Measurements from ENCODE around the gene CD44. TPM values are rescaled to one million over a fixed set of nuclear protein-coding genes. Genes with fewer than 3 reads are reported as not detected.

CD44 gene
- total and polyA plus RNA-seq, 10 of the 15 experiments (the other 5 are each of a cell fraction or from before 2014, with no cell fraction given): 57.1 to 293 (median 120) TPM

GRCh38 chr11:35207471-35208403, 68.8 kb downstream of the CD44 start:
- no TSS peak for BruUV-seq (replicated peaks)
- no peak overlapping the region for H3K27ac ChIP-seq (ENCODE audit: control insufficient read depth, insufficient read depth)
- SMC1A ChIA-PET (ENCODE audit: uncharacterized antibody, unreplicated experiment): no interaction called here
- no peak overlapping the region for H3K4me3 ChIP-seq
- intact Hi-C loops (cut with micrococcal nuclease; ENCODE audit: unreplicated experiment): no loop called here
- FAIRE-seq (no peak), ATAC-seq (no peak), DNase-seq (ENCODE audit: low read depth, low spot score) (no peak)
- WGBS (ENCODE audit: insufficient coverage, insufficient replicate concordance, low lambda C conversion rate, missing lambda C conversion rate): 89% methylated on average over 10 of the region's 10 CpGs
- RAD21 ChIA-PET (ENCODE audit: unreplicated experiment): no interaction called here
- no peaks in the 10 kb centered on the region for H3K79me2 ChIP-seq (ENCODE audit: control insufficient read depth, insufficient read depth, low read length)
- no peak for TF ChIP-seq CHD4 (IDR thresholded peaks at IDR 0.05)
- no peak for TF ChIP-seq POLR2AphosphoS2 (IDR thresholded peaks at IDR 0.05; ENCODE audit: low read depth, low read length)
- TF ChIP-seq STAT3 (IDR thresholded peaks at IDR 0.05; ENCODE audit: low read depth, low read length): no peak
- TF ChIP-seq LARP7 (IDR thresholded peaks at IDR 0.05): no peak
- TF ChIP-seq HCFC1 (IDR thresholded peaks at IDR 0.05; ENCODE audit: low read length): no peak
- TF ChIP-seq, protein P1, sequence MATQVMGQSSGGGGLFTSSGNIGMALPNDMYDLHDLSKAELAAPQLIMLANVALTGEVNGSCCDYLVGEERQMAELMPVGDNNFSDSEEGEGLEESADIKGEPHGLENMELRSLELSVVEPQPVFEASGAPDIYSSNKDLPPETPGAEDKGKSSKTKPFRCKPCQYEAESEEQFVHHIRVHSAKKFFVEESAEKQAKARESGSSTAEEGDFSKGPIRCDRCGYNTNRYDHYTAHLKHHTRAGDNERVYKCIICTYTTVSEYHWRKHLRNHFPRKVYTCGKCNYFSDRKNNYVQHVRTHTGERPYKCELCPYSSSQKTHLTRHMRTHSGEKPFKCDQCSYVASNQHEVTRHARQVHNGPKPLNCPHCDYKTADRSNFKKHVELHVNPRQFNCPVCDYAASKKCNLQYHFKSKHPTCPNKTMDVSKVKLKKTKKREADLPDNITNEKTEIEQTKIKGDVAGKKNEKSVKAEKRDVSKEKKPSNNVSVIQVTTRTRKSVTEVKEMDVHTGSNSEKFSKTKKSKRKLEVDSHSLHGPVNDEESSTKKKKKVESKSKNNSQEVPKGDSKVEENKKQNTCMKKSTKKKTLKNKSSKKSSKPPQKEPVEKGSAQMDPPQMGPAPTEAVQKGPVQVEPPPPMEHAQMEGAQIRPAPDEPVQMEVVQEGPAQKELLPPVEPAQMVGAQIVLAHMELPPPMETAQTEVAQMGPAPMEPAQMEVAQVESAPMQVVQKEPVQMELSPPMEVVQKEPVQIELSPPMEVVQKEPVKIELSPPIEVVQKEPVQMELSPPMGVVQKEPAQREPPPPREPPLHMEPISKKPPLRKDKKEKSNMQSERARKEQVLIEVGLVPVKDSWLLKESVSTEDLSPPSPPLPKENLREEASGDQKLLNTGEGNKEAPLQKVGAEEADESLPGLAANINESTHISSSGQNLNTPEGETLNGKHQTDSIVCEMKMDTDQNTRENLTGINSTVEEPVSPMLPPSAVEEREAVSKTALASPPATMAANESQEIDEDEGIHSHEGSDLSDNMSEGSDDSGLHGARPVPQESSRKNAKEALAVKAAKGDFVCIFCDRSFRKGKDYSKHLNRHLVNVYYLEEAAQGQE (IDR thresholded peaks at IDR 0.05; ENCODE audit: low read depth, low read length): no peak
- TF ChIP-seq HDAC6 (IDR thresholded peaks at IDR 0.05; ENCODE audit: unreplicated experiment): no peak
- TF ChIP-seq, protein P2, sequence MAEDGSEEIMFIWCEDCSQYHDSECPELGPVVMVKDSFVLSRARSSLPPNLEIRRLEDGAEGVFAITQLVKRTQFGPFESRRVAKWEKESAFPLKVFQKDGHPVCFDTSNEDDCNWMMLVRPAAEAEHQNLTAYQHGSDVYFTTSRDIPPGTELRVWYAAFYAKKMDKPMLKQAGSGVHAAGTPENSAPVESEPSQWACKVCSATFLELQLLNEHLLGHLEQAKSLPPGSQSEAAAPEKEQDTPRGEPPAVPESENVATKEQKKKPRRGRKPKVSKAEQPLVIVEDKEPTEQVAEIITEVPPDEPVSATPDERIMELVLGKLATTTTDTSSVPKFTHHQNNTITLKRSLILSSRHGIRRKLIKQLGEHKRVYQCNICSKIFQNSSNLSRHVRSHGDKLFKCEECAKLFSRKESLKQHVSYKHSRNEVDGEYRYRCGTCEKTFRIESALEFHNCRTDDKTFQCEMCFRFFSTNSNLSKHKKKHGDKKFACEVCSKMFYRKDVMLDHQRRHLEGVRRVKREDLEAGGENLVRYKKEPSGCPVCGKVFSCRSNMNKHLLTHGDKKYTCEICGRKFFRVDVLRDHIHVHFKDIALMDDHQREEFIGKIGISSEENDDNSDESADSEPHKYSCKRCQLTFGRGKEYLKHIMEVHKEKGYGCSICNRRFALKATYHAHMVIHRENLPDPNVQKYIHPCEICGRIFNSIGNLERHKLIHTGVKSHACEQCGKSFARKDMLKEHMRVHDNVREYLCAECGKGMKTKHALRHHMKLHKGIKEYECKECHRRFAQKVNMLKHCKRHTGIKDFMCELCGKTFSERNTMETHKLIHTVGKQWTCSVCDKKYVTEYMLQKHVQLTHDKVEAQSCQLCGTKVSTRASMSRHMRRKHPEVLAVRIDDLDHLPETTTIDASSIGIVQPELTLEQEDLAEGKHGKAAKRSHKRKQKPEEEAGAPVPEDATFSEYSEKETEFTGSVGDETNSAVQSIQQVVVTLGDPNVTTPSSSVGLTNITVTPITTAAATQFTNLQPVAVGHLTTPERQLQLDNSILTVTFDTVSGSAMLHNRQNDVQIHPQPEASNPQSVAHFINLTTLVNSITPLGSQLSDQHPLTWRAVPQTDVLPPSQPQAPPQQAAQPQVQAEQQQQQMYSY (CRISPR knock-in tag; IDR thresholded peaks at IDR 0.05): no peak
- no peak for TF ChIP-seq NBN (IDR thresholded peaks at IDR 0.05)
- TF ChIP-seq ZNF207 (IDR thresholded peaks at IDR 0.05; ENCODE audit: borderline replicate concordance): no peak
- no peak for TF ChIP-seq TCF7 (IDR thresholded peaks at IDR 0.05; ENCODE audit: borderline replicate concordance)
- no peak for TF ChIP-seq FOXK2 (IDR thresholded peaks at IDR 0.05)
- TF ChIP-seq POU2F2 (IDR thresholded peaks at IDR 0.05; ENCODE audit: borderline replicate concordance, low read depth, low read length): no peak
- no peak for TF ChIP-seq EP300 (IDR thresholded peaks at IDR 0.05; ENCODE audit: borderline replicate concordance in 1 of 2, control insufficient read depth in 1 of 2, low read depth in 2 of 2, low read length in 2 of 2)
- TF ChIP-seq BCL11A (IDR thresholded peaks at IDR 0.05; ENCODE audit: low read depth, low read length): no peak
- H3K27me3 ChIP-seq (replicated peaks in 1 of 2; ENCODE audit: control insufficient read depth in 2 of 2, insufficient read depth in 2 of 2, low read length in 1 of 2): no peaks in the 10 kb centered on the region
- H3K4me1 ChIP-seq (ENCODE audit: control insufficient read depth, insufficient read depth, low read length): no peaks in the 10 kb centered on the region
- H4K20me1 ChIP-seq (ENCODE audit: control insufficient read depth, insufficient read depth): no peaks in the 10 kb centered on the region
- no peak overlapping the region for H2AFZ ChIP-seq (ENCODE audit: control insufficient read depth, low read depth, low read length)
- H3K36me3 ChIP-seq (ENCODE audit: control insufficient read depth in 2 of 2, insufficient read depth in 2 of 2, low read length in 1 of 2): peaks cover 2 to 10% of the 10 kb centered on the region in 2 experiments; a peak in 3 of 4 replicates
- POLR2A ChIA-PET: no interaction called here
- H3K4me2 ChIP-seq (ENCODE audit: control insufficient read depth, insufficient read depth): no peak overlapping the region
- peaks cover 3% of the 10 kb centered on the region; the same call in 1 of the 3 replicates for H3K9me3 ChIP-seq (replicated peaks; ENCODE audit: control insufficient read depth, insufficient read depth, low read length)
- in situ Hi-C loops (cut with MboI): no loop called here
- no peak overlapping the region for H3K9ac ChIP-seq (ENCODE audit: control insufficient read depth, insufficient read depth, low read length)
- CTCF ChIA-PET: no interaction called here

Measured in GM12878 (cell line).